Endothelial cell of umbilical vein (primary cell): ENCODE measurements around the gene SDE2.

Experiments
- EZH2 ChIP-seq: IDR thresholded peaks from 2 replicates; pipeline ENCODE4 v1.6.1; 2012; ENCODE audit warnings: borderline replicate concordance, low read depth, mild to moderate bottlenecking, moderate library complexity, low read length, inconsistent platforms; ENCODE audit not compliant: severe bottlenecking
- FOS ChIP-seq: IDR thresholded peaks from 2 replicates; pipeline ENCODE4 v1.6.1; 2011; ENCODE audit warnings: mild to moderate bottlenecking, low read length, moderate library complexity, borderline replicate concordance; ENCODE audit not compliant: insufficient read depth
- GATA2 ChIP-seq: IDR thresholded peaks from 2 replicates; pipeline ENCODE4 v1.7.0; 2011; ENCODE audit warnings: low read depth, mild to moderate bottlenecking, moderate library complexity, mixed read lengths, low read length; ENCODE audit not compliant: insufficient read length, insufficient read depth
- JUN ChIP-seq: IDR thresholded peaks from 2 replicates; pipeline ENCODE4 v1.6.1; 2011; ENCODE audit warnings: borderline replicate concordance, low read depth; ENCODE audit not compliant: insufficient read length, insufficient read depth
- MAX ChIP-seq: IDR thresholded peaks from 2 replicates; pipeline ENCODE4 v1.6.1; 2011; ENCODE audit not compliant: insufficient read depth, insufficient read length
- MYC ChIP-seq: IDR thresholded peaks from one replicate; pipeline ENCODE4 v1.6.1; 2011; ENCODE audit warnings: mild to moderate bottlenecking, low read depth, low read length
- POLR2A ChIP-seq: IDR thresholded peaks from 2 replicates; pipeline ENCODE4 v1.6.1; 2012; ENCODE audit warnings: low read depth, mild to moderate bottlenecking, control low read depth, low read length
- POLR2AphosphoS5 ChIP-seq: IDR thresholded peaks from 2 replicates; pipeline ENCODE4 v1.6.1; 2012; ENCODE audit warnings: low read depth, mild to moderate bottlenecking, control low read depth, low read length, moderate library complexity; ENCODE audit not compliant: insufficient read depth
- TF ChIP-seq, protein P1 (sequence below), 2 donors: IDR thresholded peaks; 1 replicate in 1 of 2; 2 replicates in 1 of 2; pipeline ENCODE4 v1.5.1; 2011; ENCODE audit warnings: low read length in 2 of 2, mild to moderate bottlenecking in 2 of 2, moderate library complexity in 2 of 2, control low read depth in 1 of 2, inconsistent platforms in 1 of 2, low read depth in 1 of 2; ENCODE audit not compliant: insufficient read depth in 1 of 2; ENCODE audit errors: extremely low read depth in 1 of 2

GRCh38 chr1:226023735-226024134, 24.6 kb upstream of the SDE2 start:
- no peak for TF ChIP-seq FOS
- TF ChIP-seq, protein P1, sequence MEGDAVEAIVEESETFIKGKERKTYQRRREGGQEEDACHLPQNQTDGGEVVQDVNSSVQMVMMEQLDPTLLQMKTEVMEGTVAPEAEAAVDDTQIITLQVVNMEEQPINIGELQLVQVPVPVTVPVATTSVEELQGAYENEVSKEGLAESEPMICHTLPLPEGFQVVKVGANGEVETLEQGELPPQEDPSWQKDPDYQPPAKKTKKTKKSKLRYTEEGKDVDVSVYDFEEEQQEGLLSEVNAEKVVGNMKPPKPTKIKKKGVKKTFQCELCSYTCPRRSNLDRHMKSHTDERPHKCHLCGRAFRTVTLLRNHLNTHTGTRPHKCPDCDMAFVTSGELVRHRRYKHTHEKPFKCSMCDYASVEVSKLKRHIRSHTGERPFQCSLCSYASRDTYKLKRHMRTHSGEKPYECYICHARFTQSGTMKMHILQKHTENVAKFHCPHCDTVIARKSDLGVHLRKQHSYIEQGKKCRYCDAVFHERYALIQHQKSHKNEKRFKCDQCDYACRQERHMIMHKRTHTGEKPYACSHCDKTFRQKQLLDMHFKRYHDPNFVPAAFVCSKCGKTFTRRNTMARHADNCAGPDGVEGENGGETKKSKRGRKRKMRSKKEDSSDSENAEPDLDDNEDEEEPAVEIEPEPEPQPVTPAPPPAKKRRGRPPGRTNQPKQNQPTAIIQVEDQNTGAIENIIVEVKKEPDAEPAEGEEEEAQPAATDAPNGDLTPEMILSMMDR (IDR thresholded peaks at IDR 0.05; ENCODE audit: extremely low read depth in 1 of 2, insufficient read depth in 1 of 2, low read depth in 1 of 2, low read length in 2 of 2), result no peak
- no peak for TF ChIP-seq POLR2AphosphoS5
- no peak for TF ChIP-seq JUN
- no peak for TF ChIP-seq MAX
- TF ChIP-seq POLR2A, result no peak
- no peak for TF ChIP-seq EZH2
- TF ChIP-seq GATA2, result no peak
- no peak for TF ChIP-seq MYC
